HG02571 (cell line): Measurements from ENCODE around the gene OTOA.
A peak's percentile ranks its signal among the peaks of the same experiment; 100 is the strongest.
"Not testable (repeated sequence)": the region's sequence is repeated elsewhere in the genome, so short reads cannot be mapped to it uniquely, and the experiment has no call there.

Experiments used
- ATAC-seq: cut with Tn5 transposase; IDR thresholded peaks from one replicate; pipeline ENCODE4 v1.9.1; 2021; ENCODE audit warnings: mild to moderate bottlenecking, moderate library complexity; ENCODE audit not compliant: unreplicated experiment

The OTOA gene

GRCh38 chr16:21717608-21718007 lies 53.8 kb downstream of the OTOA start:
- ATAC-seq: no peak

DNA sequence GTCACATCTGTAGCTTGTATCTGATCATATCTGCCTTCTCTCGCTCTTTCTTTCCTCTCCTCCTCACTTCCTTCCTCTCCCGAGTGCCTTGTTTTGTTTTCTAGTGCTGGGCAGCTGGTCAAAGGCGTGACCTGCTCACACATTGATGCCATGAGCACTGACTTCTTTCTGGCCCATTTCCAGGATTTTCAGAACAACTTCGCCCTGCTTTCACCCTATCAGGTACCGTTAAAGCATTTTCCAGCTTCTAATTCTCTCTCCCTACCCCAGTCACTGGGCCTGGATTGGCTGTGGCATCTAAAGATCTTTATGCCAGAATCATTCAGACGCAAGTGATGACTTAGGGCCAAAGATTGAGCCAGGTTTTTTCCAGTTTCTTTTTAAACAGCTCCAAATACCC lies 55.5 kb downstream of the OTOA start:
- no peak for ATAC-seq

DNA sequence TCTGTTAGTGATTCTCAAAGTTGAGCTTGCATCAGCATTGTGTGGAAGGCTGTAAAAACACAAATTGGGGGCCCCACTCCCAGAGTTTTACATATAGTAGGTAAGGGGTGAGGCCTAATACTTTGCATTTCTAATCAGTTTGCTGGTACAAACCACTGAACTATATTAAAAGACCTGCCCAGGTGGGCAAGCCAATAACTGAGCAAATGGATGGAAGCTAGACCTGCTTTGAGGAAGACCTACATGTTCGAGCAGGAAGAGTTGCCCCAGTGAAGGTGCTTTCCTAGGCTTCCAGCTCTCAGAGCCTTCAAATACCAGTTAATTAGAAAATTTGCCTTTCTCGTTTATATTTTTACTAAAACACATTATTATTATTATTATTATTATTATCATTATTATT lies 56.8 kb downstream of the OTOA start:
- no peak for ATAC-seq

- ATAC-seq: no peak
Measured at GRCh38 chr16:21722771-21723455, 59.1 kb downstream of the OTOA start.

GRCh38 chr16:21723532-21723931 lies 59.8 kb downstream of the OTOA start:
- no peak for ATAC-seq

DNA sequence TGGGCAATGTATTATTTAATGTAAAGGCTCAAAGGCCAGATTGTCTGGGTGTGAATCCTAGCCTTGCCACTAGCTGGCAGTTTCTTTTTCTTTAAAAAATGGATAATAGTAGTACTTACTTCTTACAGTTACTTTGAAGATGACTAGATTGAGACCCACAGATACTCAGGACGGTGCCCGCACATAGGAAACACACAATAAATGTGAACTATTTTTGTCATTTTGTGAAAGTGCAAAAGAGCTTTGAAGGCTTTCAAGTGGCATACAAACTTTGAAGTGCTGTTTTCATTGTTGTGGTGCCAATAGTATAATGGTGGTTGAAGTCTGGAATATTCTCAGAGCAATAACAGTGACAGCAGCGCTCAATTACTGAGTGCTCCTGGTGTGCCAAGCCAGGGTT lies 63.6 kb downstream of the OTOA start:
- ATAC-seq: no peak

GRCh38 chr16:21731233-21731632 lies 67.5 kb downstream of the OTOA start:
- ATAC-seq: not testable (repeated sequence)

DNA sequence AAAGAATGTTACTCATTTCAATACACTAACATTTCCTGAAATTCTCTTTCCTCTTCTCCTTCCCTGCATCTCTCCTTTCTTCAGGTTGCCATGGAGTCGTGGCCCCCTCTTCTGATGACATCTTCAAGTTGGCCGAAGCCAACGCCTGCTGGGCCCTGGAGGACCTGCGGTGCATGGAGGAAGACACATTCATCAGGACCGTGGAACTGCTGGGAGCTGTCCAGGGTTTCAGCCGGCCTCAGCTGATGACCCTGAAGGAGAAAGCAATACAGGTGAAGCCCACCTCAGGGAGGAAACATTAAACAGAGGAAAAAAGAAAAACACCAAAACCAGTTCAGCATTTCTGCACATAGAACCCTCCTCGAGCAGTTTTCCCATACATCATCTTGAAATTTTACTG lies 76.9 kb downstream of the OTOA start:
- not testable (repeated sequence) for ATAC-seq

DNA sequence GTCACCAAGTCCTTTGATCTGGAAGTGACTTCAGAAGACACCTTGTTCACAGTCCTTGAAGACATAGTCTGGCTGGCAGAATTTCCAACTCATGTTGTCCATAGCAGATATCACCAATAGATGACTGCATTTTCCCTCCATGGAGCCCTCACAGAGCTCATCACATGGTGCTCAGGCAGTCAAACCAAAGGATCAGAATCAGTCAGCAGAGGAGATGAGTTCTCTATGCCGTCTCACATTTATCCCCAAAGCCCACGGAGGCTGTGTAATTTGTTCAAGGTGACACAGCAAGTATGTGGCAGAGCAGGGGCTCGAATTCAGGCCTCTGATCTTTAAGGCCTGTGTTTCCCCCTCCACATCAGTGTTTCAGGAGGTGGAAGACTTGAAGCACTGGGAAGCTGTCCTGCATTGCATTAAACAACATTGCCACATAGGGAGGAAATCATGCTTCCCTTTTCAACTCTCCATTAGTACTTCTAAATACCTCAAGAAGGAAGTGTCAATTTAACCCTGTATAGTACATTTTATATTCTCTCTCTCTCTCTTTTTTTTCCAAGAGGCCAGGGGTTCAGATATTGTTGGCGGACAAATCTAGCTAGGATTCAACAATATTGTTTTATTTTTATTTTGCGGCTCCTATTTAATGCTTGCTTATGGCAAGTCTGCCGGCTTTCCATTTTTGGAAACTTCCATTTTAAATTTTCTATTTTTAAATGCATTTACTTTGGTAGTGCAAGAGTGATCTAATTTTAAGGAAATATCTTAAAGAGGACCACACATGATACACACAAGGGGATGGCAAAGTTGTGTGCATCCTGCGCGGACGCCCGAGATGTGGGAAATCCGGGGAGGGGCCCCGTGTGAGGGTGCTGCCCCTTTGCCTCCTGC lies 92.7 kb downstream of the OTOA start:
- ATAC-seq: not testable (repeated sequence)

GRCh38 chr16:21757080-21757671 lies 93.4 kb downstream of the OTOA start:
- ATAC-seq: peak; percentile 71

GRCh38 chr16:21768280-21768679 lies 104.5 kb downstream of the OTOA start:
- not testable (repeated sequence) for ATAC-seq

DNA sequence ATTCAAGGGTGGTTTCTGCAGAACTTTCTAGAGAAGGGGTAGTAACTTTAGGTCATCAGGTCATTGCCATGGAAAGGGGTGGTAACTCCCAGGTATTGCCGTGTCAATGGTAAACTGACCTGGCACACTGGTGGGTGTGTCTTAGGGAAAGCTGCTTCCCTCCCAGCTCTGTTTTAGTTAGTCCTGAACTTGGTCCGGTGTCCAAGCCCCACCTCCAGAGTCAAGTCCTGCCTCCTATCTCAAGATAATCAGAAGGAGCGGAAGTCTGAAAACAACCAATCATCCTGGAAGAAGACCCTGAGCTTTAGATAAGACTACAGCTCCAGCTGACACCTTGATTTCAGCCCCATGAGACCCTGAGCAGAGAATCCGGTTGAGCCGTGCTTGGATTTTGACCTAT lies 105.0 kb downstream of the OTOA start:
- not testable (repeated sequence) for ATAC-seq

DNA sequence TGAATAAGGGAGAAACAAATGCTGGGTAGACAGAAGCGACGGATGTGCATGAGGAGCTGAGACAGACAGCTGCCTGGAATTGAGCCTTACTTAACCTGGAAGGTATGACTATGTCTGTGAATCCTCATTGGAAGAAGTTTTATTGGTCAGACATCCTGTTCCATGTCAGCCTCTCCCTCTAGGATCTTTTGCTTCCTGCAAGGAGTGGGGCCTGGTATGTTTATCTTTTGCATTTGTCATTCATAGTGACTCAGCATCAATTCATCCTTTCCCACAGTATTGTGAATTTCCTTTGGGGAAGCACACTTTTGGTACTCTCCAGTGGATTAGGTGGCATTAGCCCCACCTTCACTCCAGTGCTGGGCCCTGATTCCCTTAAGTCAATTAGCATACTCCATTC lies 105.5 kb downstream of the OTOA start:
- not testable (repeated sequence) for ATAC-seq

GRCh38 chr16:21770584-21770983 lies 106.8 kb downstream of the OTOA start:
- ATAC-seq: not testable (repeated sequence)

DNA sequence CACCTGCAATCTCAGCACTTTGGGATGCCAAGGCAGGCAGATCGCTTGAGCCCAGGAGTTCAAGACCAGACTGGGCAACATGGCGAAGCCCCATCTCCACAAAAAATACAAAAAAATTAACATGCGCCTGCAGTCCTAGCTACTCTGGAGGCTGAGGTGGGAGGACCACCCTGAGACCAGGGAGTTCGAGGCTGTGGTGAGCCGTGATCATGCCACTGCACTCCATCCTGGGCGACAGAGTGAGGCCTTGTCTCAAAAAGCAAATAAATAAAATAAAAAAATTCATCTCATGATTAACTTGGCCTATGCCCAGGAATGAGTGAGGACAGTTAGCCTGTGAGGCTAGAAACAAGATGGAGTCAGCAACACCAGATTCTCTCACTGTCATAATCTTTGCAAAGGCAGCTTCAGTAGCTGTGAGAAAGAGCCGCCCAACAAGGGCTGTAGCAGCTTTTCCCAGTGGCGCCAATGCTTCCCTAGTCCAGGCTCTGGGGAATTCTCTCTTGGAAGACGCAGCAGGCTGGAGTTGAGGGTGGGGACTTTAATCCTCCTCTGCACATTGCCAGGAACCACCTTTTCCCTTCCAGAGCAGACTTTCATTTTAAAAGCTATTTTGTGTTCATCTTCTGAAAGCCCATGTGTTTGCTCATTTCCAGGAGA lies 108.9 kb downstream of the OTOA start:
- ATAC-seq: not testable (repeated sequence)

DNA sequence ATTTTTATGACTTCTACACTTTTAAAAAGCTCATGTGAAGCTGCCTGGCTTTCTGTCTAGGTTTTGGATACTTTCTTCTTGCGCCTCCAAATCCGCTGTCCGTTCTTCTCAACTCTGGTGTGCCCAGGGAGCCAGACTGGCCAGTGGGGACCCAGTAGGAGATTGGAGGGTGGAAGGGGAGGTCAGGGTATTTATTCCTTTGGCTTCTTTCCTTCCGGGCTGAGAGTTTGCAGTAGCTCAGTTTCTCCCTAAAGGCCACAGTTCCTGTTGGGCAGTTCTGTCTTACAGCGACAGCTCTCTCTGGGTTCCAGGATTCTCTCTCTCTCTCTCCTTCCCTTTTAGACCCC lies 109.4 kb downstream of the OTOA start:
- not testable (repeated sequence) for ATAC-seq

GRCh38 chr16:21780525-21780924 lies 116.8 kb downstream of the OTOA start:
- not testable (repeated sequence) for ATAC-seq

DNA sequence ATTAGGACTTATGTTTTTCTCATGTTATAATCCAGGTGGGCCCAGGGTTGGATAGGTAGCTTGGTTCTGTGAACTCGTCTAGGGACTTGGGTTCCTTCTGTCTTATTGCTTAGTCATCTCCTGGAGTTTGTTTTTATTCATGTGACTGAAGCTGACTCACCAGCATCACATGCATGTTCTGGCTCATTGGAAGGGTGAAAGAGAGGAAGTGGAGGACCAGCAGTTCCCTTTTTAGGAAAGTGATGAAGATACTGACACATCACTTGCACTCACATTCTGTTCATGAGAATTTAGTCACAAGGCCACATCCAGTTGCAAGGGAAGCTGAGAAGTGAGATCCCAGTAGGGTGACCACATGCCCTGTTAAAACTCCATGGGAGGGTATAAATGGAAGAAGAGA lies 126.7 kb downstream of the OTOA start:
- not testable (repeated sequence) for ATAC-seq

- ATAC-seq: not testable (repeated sequence)
Measured at GRCh38 chr16:21793310-21793709, 129.5 kb downstream of the OTOA start.

- ATAC-seq: not testable (repeated sequence)
Measured at GRCh38 chr16:21798601-21799000, 134.8 kb downstream of the OTOA start.
